ENCODE data around the gene VPS26C.

VPS26C gene

GRCh38 chr21:37263827-37264600 lies 3.1 kb downstream of the VPS26C start:
- no peak for DNase-seq

DNA sequence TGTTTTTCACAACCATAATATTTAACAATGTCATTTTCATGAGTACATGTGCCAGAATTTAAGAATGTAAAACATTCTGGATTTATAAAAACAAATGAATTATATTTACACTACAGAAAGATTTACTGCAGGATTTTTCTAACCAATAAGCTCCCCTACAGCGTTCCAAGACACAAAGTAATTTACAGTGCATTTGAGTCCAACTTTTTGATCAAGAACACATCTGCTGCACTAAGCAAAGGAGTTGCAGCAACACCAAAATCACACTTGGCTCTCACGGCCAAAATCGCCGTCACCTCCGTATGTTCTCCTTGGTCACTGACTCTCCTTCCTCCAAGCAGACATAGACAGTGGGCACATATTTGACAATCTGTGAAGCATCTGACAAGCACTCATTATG lies 7.7 kb downstream of the VPS26C start:
- DNase-seq = no peak

DNA sequence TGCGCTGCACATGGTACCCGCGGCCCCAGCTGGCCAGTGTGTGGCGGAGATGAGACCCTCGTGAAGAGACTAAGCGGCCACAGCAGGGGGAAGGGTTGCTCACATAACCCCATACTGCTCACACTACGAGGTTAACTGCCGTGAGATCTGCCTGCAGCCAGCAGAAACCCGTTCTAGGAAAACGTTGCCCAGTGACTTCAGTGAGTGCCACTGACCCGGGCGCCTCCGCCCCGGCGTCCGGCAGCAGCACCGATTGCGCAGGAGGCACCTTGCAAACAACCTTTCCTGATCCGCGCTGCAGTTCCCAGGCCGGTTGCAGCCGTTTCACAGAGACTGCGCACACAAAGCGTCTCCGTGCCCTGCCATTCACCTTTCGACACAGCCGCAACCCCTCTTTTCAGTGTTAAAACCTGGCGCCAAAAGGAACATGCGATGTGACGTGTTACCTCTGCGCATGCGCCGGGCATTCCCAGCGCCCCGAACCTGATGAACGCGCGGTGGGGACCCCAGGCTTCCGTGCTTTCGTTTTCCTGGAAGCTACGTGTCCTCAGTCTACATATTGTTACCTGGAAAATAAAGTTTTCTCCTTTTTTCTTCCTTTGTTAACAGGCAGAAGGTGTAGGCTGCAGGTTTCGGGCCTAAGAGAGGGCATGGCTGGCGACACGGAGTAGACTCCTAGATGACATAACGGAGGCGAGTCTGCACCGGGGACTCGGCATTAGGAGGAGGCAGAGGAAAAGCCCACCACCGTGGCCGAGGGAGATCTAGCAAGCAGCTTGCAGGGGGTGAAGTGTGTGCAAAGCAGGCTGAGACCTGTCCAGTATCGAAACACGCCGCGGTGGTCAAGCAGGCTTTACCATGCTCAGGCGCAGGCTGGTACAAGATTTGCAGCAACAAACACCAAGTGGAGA lies 8.9 kb downstream of the VPS26C start:
- peak; percentile 80 for DNase-seq

DNA sequence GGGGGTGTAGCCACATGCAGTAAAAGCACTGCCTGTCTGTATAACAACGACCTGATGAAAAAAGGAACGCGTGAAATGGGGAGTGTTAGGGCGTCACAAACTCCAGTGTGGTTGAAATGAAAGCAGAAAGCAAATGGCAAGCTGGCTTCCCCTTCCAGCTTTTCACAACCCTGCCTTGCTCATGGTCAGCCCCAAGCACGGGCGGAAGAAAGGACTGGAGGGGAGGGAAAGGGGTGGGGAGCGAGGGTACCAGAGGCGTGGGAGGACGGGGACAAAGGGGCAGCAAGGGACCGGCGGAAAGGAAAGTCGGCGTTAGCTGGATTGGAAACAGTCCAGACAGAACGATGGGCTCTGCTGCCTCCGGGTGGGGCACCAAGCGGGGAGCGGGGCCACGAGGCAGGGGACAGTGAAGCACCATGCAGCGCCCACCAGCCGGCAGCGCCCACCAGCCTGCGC lies 9.6 kb downstream of the VPS26C start:
- DNase-seq = peak; percentile 55

GRCh38 chr21:37253991-37254390 lies 13.1 kb downstream of the VPS26C start:
- no peak for DNase-seq

- no peak for DNase-seq
Observed at GRCh38 chr21:37251294-37251634, 15.9 kb downstream of the VPS26C start.

- DNase-seq = no peak
Observed at GRCh38 chr21:37249112-37249904, 17.8 kb downstream of the VPS26C start.

GRCh38 chr21:37248298-37248697 lies 18.8 kb downstream of the VPS26C start:
- no peak for DNase-seq

DNA sequence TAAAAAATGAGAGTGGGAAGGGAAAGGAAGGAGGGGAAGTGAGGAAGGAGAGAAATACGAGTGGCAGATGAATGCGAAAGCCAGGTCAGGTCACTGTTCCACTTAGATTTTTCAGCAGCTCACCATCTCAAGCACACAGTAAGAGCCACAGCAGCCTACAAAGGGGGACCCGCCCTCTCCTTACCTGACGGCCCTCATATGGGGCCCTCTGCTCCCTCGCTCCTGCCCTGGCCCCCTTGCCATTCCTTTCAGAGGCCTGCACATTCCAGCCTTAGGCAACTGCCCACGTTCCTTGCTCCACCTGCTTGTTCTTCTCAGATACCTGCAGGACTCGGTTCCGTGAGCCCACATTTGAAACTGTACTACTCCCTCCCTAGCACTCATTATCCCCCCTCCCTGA lies 22.0 kb downstream of the VPS26C start:
- DNase-seq = no peak

GRCh38 chr21:37244501-37245095 lies 22.5 kb downstream of the VPS26C start:
- DNase-seq = no peak

DNA sequence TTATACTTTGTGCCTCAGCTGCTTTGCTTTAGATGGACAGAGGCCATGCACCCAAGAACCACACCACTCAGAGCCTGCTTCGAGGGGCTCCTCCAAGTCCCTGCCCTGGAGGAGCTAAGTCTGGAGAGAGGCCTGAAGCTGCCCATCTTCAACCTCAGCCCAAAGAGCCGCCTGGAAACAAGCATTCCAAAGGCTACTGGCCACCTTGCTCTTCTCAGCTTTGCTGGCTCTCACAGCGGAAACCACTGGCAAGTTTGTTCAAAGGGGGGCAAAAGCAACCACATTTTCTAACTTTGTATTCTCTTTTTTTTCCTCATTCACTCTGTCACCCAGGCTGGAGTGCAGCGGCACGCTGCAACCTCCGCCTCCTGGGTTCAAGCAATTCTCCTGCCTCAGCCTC lies 23.2 kb downstream of the VPS26C start:
- no peak for DNase-seq

GRCh38 chr21:37241426-37241825 lies 25.7 kb downstream of the VPS26C start:
- no peak for DNase-seq

DNA sequence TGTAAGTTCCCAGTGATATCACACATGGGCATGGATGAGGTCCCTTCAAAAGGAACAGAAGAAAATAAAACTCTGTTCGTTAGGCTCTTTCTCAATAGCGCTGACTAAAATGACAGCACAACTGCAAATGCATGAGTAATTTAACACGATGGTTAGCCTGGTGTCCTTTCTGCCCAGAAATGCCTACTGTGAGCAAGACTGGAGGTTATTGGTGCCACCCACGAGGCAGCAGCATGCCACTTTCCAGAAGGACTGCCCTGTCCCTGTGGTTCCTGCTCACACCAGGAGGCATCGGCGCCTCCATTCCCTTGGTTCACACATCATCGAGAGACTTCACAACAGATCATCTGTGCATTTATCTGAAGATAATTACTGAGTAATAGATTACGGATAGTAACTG lies 26.2 kb downstream of the VPS26C start:
- no peak for DNase-seq

- DNase-seq = no peak
Observed at GRCh38 chr21:37237764-37238163, 29.4 kb downstream of the VPS26C start.

GRCh38 chr21:37237346-37237745 lies 29.8 kb downstream of the VPS26C start:
- DNase-seq = no peak

DNA sequence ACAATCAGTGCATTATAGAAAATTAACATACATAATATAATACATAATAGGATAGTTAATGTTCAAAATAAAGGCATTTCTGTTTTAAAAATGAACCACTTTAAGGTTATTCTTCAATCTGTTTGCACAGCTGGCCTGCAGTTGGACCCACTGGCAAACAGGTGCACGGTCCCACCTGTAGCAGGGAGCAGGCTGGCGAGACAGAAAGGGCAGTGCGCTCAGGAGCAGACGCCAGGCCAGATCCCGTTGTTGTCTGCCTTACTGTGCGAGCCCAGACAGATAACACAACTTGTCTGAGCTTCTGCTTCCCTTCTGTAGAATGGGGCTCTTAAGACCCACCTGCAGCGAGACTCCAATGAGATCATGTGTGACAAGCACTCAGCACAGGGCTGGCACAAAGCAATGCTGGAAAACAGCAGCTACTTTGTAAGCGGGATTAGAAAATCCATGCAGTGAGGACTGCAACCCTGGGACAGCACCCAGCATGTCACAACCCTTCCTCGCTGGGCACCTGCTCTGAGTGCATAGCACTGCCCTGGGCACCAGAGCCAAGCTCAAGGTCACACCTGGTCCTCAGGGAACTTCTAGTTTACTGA lies 33.5 kb downstream of the VPS26C start:
- DNase-seq = peak; percentile 29

- no peak for DNase-seq
Observed at GRCh38 chr21:37232274-37233018, 34.7 kb downstream of the VPS26C start.

DNA sequence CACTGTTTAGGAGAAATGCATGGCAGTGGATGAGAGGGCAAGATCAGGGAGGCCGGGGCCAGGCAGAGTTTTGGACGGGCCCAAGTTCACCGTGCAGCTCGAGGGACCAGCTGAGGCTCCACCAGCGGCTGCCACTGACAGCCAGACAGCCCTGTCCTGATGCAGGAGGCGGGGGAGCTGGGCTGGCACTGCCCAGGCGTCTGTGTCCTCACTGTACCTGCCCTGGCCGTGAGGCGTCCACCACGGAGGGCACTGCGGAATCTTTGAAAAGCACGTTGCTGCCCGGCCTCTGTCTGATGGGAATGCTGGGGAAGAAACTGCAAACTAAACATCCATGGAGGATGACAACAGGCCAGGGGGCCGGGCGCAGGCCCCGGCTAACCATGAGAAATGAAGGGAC lies 35.5 kb downstream of the VPS26C start:
- DNase-seq = no peak

GRCh38 chr21:37231249-37231645 lies 35.9 kb downstream of the VPS26C start:
- no peak for DNase-seq

DNA sequence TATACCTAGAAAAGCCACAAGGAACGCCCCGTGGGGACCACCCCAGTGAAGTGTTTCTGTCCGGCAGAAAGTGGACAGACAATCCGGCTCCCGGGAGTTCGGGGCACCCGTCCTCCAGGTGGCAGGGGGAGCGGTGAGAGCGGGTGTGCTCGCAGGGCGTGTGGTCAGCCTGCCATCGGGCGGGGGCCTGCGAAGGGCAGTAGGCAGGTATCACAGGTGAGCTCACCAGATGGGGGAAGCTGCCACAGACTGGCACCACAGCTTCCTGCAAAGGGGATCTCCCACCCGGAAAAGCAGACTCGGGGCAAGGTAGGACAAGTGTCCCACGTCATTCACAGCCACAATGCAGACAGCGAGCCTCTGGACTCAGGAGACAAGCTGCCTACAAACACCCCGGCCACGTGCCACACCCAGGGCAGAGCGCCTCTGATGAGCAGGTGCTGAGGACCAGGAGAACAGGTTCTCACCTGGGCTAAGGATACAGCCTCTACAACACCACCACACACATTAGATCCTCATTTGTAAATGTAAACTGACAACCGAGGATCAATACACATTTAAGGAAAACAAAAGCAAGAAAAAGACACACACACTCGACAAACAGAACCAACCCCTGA lies 36.4 kb downstream of the VPS26C start:
- DNase-seq = no peak

DNA sequence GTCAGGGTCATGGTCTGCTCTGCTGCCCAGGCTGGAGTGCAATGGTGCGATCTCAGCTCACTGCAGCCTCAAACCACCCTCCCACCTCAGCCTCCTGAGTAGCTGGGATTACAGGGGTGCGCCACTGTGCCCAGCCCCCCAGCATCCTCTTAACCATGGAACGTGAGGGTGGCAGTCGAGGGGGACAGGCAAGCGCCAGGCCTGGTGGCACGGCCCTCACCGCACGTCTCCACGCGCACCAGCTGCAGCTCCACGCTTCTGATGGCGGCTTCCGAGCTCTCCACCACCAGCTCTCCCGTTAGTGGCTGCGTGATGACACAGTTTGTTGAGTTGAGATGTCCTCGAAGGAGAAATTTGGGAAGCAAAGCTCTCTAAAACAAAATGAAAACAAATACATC lies 39.1 kb downstream of the VPS26C start:
- DNase-seq = no peak
